Cortex of kidney (tissue), 1 donor: ENCODE results near the gene INHBC.

ENCODE experiments used
- DNase-seq: peaks from one replicate; lab custom pipeline; 2025; lab: John Stamatoyannopoulos, UW

Gene INHBC

DNA sequence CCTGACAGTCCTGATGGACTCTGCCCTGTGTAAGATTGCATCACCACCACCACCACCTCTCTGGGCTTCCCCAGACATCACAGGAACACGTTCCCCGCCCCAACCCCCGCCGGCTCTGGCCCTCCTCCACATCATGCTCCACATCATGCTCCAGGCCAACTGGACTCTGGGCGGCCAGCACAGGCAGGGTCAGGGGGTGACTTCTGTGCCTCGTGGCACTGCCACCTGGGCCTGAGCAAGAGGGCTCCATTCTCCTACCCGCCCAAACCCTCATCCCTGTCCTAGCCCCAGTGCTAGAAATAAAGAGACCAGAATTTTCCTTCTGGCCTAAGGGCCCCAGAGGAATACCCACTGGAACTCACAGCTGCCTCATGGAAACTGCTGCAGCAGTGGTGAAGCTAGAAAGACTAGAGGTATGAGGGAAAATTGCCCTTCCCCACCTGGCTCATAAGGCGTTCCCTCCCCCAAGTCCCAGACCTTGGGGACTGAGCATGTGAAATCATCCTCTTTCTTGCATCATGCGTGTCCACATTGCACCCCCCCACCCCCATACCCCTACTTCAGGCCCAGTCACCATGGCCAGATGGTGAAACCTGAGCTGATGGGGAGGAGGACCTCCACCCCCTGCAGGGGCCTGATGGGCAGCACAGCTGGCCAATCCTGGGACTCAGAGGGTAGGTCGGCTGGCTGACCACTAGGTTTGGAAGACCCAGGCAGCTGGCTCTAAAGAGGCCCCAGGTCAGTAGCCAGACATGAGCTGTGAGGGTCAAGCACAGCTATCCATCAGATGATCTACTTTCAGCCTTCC lies 20.2 kb downstream of the INHBC start, which contains the start of gene INHBE:
Gene INHBE, plus strand, starts transcription at position 742 of the 808 bp plus-strand sequence. CDS start 230 bp downstream, outside the sequence.
- no peak for DNase-seq

DNA sequence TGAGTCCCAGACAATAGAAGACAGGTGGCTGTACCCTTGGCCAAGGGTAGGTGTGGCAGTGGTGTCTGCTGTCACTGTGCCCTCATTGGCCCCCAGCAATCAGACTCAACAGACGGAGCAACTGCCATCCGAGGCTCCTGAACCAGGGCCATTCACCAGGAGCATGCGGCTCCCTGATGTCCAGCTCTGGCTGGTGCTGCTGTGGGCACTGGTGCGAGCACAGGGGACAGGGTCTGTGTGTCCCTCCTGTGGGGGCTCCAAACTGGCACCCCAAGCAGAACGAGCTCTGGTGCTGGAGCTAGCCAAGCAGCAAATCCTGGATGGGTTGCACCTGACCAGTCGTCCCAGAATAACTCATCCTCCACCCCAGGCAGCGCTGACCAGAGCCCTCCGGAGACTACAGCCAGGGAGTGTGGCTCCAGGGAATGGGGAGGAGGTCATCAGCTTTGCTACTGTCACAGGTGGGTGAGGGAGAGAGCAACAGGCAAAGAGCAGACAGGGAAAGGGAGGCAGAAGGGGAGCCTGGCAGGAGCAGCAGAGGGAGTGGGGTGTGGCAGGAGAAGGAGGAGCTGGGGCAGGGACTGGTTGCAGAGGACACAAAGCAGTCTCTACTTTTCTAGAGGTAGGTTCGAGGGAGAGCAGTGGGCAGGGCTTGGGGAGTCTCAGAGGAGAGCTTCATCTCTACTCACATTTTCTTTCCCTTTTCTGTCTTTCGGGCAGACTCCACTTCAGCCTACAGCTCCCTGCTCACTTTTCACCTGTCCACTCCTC lies 21.0 kb downstream of the INHBC start:
- no peak for DNase-seq

DNA sequence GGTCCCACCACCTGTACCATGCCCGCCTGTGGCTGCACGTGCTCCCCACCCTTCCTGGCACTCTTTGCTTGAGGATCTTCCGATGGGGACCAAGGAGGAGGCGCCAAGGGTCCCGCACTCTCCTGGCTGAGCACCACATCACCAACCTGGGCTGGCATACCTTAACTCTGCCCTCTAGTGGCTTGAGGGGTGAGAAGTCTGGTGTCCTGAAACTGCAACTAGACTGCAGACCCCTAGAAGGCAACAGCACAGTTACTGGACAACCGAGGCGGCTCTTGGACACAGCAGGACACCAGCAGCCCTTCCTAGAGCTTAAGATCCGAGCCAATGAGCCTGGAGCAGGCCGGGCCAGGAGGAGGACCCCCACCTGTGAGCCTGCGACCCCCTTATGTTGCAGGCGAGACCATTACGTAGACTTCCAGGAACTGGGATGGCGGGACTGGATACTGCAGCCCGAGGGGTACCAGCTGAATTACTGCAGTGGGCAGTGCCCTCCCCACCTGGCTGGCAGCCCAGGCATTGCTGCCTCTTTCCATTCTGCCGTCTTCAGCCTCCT lies 21.6 kb downstream of the INHBC start:
- DNase-seq, result no peak

DNA sequence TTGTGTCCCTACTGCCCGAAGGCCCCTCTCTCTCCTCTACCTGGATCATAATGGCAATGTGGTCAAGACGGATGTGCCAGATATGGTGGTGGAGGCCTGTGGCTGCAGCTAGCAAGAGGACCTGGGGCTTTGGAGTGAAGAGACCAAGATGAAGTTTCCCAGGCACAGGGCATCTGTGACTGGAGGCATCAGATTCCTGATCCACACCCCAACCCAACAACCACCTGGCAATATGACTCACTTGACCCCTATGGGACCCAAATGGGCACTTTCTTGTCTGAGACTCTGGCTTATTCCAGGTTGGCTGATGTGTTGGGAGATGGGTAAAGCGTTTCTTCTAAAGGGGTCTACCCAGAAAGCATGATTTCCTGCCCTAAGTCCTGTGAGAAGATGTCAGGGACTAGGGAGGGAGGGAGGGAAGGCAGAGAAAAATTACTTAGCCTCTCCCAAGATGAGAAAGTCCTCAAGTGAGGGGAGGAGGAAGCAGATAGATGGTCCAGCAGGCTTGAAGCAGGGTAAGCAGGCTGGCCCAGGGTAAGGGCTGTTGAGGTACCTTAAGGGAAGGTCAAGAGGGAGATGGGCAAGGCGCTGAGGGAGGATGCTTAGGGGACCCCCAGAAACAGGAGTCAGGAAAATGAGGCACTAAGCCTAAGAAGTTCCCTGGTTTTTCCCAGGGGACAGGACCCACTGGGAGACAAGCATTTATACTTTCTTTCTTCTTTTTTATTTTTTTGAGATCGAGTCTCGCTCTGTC lies 22.3 kb downstream of the INHBC start:
- DNase-seq, result no peak

DNA sequence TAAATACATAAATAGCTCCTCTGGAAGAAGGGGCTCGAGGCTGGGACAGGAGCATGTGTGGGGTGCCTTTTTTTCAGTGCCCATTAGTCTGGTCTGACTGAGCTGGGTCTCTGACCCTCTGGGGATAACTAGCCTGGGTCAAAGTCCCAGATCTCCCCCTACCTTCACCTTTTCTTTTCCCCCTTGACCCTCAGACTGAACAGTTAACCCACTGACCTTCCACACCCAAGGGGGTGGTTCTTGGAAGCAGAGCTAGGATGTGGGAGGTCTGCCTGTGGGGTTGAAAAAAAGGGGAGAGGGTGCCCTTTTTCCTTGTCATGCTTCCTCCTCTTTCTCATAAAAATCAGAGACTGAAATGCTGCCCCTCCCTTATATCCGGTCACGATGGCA lies 24.1 kb downstream of the INHBC start:
- no peak for DNase-seq

DNA sequence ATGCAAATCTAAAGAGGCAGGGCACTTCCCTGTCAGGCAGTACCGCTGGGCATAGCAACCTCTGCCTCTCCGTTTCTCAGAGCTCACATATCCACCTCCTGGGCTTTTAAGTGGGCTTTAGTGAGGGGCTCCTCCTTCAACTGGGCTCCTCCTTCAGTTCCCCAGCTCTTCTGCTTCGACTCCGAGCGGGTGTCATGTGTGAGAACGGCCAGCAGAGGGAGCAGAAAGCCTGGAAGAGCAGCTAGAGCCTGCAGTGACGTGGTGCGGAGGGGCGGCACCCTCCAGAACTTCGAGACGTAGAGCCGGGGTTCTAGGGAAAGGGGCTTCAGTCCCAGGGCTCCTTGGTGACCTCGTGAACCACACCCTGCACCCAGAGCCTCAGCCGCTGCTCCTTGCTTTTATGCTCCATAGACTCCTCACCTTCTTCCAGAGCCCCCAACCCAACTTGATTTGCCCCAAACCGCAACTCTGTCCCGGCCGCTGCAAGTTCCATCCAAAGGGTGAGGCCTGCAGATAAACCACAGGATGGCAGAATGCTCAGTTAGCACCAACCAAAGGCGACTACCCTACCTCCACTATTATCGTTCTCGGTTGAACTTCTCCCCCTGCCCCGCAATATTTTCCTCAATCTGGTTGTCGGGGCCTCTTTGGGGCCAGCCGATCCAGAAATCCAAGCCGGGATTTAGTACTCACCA lies 24.6 kb downstream of the INHBC start:
- no peak for DNase-seq

DNA sequence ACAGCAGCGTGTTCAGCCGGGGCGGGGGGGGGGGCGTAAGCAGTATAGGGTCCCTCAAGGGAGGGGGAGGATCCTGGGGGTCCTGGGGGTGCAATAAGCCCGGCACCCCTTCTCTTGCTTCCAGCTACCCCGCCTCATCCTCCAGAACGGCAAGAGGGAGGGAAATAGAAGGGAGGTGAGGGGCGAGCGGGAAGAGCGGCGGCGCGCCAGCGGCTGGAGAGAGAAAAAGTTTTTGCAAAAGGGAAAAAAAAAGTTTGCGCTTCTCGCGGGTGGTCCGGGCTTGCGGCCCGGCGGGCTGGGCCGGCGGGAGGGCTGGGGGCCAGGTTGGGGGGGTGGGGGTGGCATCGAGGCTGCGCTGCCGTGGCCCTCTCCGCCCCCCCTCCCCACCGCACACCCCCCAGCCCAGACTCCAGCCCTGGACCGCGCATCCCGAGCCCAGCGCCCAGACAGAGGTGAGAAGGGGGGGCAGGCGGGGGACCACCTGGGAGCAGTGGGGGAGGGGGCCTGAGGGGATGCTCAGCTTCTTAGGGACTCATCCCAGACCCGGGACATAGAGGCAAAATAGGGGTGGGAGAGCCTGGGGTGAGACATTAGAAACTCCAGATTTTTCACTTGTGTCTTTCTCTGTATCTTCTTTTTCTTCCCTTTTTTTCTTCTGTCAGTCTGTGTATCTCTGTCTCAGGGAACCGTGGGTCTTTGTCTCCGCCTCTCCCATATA lies 25.3 kb downstream of the INHBC start, which contains the start of gene GLI1:
Gene GLI1, plus strand, starts transcription at position 36 of the 718 bp plus-strand sequence. CDS start 3,907 bp downstream, outside the sequence.
- no peak for DNase-seq

DNA sequence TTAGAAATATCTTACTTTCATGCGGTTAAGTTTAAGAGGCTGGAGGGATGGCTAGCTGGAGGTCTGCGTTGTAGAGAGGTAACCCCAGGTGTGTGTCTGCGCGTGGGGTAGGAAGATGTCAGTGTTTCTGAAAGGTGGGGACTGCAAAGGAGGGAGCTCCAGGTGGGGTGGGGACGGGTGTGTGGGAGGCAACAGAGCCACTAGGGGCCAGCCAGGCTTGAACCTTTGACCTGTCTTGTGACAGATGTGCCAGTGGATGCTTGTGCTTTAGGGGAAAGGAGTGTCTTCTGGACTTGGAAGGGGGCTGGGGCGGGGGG lies 25.8 kb downstream of the INHBC start:
- DNase-seq, result no peak

DNA sequence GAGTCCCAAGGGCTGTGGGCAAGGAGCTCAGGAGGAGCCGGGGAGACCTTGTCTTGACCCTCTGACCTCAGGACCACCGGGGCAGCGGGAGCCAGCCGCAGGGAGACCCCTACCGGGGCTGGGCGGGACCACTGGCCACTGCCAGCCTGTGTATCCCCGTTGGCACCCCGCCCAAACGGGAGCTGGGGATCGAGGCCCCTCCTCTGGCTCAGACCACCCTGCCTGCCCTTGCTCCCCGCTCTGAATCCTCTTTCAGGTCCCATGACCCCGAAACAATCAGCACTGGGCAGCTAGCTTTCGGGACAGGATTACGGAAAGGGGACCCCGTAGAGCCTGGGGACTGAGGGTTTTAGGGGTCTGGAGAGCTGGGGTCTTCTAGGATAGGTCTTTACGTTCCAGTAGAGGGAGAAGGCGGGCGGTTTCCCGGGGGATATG lies 26.3 kb downstream of the INHBC start:
- DNase-seq, result no peak

DNA sequence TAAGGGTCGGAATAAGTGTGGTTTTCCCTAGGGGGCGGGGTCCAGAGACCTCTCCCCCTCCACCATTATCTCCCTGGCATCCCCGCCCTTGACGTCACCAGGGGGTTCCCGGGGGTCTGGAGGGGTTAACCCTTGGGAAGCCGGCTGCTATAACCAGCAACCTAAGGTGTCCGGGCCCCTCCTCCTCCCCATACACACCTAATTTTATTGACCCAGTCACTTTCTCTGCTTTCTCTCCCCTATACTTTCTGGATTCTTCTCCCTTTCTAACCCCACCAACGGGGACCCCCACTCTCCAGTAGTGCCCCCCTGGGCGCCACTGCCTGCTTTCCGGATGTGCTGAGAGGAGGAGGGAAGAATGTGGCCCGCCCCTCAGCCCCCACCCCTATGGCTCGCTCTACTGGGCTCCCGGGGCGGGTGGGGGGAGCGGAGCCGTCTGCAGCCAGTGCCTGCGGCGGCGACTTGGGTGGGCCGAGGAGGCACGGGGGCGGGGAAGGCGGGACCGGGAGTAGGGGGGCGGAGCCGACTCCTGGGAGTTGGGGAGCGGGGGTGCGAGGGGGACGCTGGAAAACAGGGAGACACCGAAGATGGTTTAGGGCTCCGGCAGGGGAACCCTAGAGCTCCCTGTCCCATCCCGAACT lies 26.8 kb downstream of the INHBC start:
- DNase-seq, result no peak

DNA sequence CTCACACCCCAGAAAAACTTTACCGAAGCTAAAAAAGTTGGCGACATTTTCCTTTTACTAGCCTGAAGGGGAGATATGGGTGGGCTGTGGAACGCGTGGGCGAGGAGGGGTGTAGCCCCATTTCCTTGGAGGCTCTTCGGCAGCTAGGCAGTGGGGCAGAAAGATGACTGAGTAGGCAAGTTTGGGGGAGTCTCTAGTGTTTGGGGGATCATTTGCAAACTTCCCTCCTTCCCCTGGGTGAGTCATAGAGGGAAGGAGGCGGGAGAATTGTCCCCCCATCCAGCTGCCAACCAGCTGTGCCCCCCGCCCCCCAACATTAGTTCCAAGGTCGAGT lies 27.3 kb downstream of the INHBC start:
- no peak for DNase-seq

DNA sequence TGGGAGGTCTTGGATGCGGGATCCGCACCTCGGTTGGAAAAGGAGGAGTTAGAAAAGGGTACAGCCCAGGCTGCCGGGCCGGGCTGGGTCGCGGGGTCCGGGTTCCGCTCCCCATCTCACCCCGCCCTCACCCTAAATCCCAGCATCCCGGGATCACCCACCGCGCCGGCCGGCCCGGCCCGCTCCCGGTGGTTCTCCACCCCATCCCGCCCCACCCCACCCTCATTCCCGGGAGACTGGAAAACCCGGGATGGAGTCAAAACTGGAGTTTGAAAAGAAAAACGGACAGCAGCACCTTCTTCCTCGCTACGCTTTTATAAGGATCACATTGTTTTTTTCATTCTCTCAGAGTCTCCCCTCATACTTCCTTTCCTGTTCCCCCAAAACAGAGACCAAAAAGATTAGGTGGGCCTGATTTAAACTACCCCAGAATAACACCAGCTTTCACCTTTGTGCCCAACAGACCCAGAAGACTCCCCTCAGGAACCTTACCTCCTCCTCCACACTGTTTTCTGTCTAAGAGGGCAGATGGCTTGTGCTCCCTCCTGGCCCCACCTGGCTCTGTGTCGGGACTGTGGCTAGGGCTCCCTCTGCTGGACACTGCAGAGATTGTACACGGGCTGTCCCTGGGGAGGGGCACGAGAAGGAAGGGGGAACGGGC lies 27.8 kb downstream of the INHBC start:
- DNase-seq, result no peak

DNA sequence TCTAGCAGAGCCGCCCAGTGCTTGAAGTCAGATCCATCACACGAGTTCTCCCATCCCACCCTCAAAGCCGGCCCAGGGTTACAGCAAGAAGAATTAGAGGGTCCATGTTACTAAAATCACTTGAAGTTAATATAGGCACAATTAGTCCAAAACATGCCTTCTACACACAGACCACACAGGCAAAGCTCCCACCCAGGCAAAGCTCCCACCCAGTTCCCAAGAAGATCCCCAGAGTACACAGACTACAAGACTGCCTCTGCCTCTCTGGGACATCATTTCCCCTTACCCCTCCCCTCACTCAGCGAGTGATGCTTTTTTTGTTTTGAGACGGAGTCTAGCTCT lies 28.3 kb downstream of the INHBC start:
- no peak for DNase-seq

DNA sequence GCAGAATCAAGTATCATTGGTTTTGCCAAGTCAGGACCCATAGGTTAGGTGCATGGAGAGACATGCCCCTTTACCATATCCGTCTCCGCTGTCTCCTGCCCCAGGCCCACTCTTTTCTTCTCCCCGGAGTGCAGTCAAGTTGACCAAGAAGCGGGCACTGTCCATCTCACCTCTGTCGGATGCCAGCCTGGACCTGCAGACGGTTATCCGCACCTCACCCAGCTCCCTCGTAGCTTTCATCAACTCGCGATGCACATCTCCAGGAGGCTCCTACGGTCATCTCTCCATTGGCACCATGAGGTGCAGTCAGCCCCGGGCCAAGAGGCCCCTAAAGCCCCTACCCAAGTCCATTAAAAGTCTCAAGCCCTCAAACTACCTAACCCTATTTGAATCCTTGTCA lies 30.0 kb downstream of the INHBC start:
- no peak for DNase-seq

DNA sequence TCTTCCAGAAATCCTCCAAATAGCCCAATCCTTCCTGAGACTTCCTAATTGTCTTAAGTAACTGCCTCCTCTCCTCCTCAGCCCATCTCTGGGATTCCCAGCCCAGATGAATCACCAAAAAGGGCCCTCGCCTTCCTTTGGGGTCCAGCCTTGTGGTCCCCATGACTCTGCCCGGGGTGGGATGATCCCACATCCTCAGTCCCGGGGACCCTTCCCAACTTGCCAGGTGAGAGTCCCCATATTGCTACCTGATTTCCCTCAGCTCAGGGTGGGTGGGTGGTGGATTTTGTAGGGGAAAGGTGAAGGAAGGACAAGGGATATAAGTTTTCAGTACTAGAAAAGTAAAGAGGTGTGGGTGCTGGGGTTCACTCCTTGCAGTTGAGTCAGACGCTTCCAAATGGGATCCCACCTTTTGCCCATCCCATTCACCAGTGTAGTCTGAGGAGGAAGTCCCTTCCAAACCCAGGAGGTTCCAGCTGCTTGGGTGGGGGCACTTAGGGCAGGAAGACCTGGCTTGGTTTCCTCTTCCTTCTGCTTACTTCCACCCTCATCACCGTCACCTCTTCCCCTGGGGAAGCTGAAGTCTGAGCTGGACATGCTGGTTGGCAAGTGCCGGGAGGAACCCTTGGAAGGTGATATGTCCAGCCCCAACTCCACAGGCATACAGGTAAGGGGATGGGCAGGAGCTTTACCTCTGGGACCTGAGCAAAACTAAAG lies 30.6 kb downstream of the INHBC start:
- no peak for DNase-seq

DNA sequence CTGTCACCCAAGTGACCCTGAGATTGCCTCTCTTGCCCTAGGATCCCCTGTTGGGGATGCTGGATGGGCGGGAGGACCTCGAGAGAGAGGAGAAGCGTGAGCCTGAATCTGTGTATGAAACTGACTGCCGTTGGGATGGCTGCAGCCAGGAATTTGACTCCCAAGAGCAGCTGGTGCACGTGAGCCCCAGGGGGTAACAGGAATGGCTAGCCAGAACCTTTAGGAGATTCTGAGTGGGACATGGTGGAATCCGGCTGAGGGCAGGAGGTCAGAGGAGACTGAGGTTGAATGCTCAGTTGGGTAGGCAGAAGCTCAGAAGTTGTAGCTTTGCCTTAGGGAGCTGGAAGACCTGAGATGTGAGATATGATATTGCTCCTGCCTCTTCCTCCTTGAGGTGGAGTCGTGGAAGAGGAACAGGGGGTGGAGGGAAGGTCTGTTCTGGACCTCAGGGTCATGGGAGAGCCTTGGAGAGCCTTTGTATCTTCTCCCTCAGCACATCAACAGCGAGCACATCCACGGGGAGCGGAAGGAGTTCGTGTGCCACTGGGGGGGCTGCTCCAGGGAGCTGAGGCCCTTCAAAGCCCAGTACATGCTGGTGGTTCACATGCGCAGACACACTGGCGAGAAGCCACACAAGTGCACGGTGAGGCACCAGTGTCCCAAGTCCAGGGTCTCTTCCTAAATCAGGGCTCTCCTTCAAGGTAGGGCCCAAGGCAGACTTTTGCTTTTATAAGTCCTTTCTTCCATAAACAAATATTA lies 31.3 kb downstream of the INHBC start:
- DNase-seq, result no peak

DNA sequence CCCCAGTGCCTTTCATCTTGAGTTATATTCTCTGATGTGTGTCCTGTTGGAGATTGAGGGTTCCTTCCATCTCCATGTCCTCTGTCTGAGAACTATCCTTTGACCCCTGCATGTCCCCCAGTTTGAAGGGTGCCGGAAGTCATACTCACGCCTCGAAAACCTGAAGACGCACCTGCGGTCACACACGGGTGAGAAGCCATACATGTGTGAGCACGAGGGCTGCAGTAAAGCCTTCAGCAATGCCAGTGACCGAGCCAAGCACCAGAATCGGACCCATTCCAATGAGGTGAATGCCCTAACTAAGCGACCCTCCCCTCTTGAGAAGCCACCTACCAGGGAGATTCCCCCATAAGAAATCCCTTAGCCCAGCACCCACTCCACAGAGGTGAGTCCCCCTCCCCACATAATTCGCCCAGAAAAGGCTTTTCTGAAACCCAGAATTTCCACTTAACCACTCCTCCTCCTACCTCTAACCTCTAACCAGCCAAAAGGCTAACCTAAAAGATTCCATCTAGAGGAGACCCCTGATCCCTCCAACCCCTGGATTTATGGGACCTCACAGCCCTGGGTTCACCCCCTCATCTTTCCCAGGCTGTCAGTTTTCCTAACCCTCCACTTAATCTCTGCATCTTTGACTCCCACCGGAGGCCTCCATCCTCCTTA lies 32.8 kb downstream of the INHBC start:
- DNase-seq, result no peak

DNA sequence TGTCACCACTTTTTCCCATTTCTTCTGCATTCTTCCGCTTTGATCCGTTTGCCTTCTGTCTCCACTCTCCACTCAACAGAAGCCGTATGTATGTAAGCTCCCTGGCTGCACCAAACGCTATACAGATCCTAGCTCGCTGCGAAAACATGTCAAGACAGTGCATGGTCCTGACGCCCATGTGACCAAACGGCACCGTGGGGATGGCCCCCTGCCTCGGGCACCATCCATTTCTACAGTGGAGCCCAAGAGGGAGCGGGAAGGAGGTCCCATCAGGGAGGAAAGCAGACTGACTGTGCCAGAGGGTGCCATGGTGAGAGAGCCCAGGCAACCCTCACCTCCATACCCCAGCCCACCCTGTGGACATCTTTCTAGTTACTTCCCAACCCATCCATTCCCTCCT lies 33.3 kb downstream of the INHBC start:
- DNase-seq, result no peak
